GM18907 (cell line): ENCODE measurements around the gene HTRA3.

Experiments
- ATAC-seq: cut with Tn5 transposase; IDR thresholded peaks from one replicate; pipeline ENCODE4 v1.9.1; 2021; ENCODE audit warnings: mild to moderate bottlenecking, moderate library complexity; ENCODE audit not compliant: unreplicated experiment

The HTRA3 gene

GRCh38 chr4:8265171-8265929 lies 4.2 kb upstream of the HTRA3 start:
- ATAC-seq, result no peak

GRCh38 chr4:8266088-8266487 lies 3.5 kb upstream of the HTRA3 start:
- no peak for ATAC-seq

- no peak for ATAC-seq
These were observed 3.0 kb upstream of the HTRA3 start for GRCh38 chr4:8266508-8266907.

- ATAC-seq, result no peak
These were observed 2.5 kb upstream of the HTRA3 start for GRCh38 chr4:8267077-8267476.

GRCh38 chr4:8268211-8268610 lies 1.3 kb upstream of the HTRA3 start:
- ATAC-seq, result no peak

- ATAC-seq, result no peak
These were observed 536 bp upstream of the HTRA3 start for GRCh38 chr4:8268901-8269534.

GRCh38 chr4:8270418-8270771 lies 841 bp downstream of the HTRA3 start:
- ATAC-seq, result no peak

- no peak for ATAC-seq
These were observed 1.6 kb downstream of the HTRA3 start for GRCh38 chr4:8270912-8271815.

- no peak for ATAC-seq
These were observed 2.3 kb downstream of the HTRA3 start for GRCh38 chr4:8271821-8272220.

- no peak for ATAC-seq
These were observed 3.2 kb downstream of the HTRA3 start for GRCh38 chr4:8272472-8273428.

- no peak for ATAC-seq
These were observed 3.9 kb downstream of the HTRA3 start for GRCh38 chr4:8273450-8273849.

GRCh38 chr4:8274066-8274652 lies 4.6 kb downstream of the HTRA3 start:
- ATAC-seq, result no peak

- no peak for ATAC-seq
These were observed 5.4 kb downstream of the HTRA3 start for GRCh38 chr4:8274765-8275547.

- no peak for ATAC-seq
These were observed 6.0 kb downstream of the HTRA3 start for GRCh38 chr4:8275548-8275910.

GRCh38 chr4:8276358-8277240 lies 7.0 kb downstream of the HTRA3 start:
- no peak for ATAC-seq

GRCh38 chr4:8277356-8278008 lies 7.9 kb downstream of the HTRA3 start:
- no peak for ATAC-seq

GRCh38 chr4:8278009-8278395 lies 8.4 kb downstream of the HTRA3 start:
- no peak for ATAC-seq
